ENCODE measurements around the gene DPYD.

Gene DPYD

DNA sequence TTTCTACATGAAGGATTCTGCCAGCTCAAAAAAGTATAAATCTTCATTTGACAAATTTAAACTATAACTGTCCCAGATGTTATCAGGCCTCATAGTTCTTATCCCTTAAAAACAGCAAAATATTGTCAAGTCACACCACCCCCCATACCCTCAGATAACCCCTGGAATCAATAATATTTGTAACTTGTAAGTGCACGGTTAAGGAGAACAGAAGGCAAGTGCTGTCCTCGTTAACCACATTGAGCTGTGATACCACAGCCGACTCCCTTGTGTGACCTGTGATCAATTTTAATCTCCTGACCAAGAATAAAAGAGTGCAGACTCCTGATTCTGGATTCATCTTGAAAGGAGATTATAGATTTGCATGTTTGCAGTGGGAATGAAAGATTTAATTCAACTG is 310.7 kb downstream of the DPYD start:
- ChIA-PET POLR2A (ENCODE audit: low non-redundant PET) (no interaction called here), CTCF (no interaction called here)
- no peak for TF ChIP-seq CTCF (conservative IDR thresholded peaks at IDR 0.05; ENCODE audit: low read depth)
- no peak for DNase-seq (ENCODE audit: low spot score)
- H3K27ac ChIP-seq, result no peak overlapping the region

DNA sequence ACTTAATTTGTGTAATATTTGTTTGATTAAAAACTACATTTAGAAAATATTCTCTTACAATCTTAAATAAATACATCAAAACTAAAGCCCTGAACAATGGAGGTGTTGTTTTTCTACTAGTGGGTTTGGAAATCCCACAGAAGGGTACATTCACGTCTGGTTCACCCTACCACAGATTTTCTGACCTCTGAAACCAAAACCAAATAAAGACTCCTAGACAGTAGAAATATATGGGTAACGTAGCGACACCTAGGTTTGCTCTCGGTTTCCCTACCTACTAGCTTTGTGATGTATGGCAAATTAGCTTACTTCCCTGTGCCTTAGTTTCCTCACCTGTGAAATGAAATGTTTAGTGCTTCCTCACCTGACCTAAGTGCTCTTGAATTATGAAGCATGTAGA is 312.6 kb downstream of the DPYD start:
- TF ChIP-seq CTCF (conservative IDR thresholded peaks at IDR 0.05; ENCODE audit: low read depth), result no peak
- ChIA-PET CTCF (no interaction called here), POLR2A (ENCODE audit: low non-redundant PET) (no interaction called here)
- no peak for DNase-seq (ENCODE audit: low spot score)
- no peak overlapping the region for H3K27ac ChIP-seq

DNA sequence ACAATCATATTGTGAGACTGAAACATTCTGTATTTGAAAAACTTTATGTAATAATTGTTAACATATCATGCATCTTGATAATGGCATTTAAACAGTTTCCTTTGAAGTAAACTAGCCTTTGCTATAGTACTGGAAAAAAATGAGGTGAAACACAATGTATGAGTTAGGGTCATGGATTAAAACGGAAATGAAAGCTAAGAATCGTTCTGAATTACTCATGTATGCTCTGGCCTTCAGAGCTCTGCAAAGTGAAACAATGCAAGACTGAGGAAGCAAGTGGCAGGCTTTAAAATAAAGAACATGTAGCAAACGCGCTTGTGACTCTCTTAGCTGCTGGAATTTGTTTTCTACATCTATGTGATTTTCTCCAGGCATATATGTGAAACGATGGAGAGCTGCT is 317.1 kb downstream of the DPYD start:
- H3K27ac ChIP-seq, result no peak overlapping the region
- ChIA-PET POLR2A (ENCODE audit: low non-redundant PET) (no interaction called here), CTCF (no interaction called here)
- DNase-seq (ENCODE audit: low spot score), result no peak
- TF ChIP-seq CTCF (conservative IDR thresholded peaks at IDR 0.05; ENCODE audit: low read depth), result no peak

DNA sequence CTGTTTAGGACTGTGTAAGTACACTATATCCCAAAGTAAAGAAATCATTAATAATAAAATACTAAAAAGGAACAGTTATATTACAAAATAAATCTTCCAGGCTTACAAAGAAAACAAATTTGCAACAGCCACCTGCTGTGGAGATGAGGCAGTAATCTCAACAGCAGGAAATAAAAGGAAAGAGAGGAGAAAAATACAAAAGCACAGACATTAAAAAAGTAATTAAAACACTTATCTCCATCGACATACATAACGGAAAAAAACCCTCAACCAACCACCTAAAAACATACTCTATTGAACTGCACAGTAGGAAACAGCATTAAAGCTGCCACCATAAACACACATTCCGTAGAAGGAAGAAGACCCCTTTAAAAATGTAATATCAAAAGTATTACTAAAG is 317.6 kb downstream of the DPYD start:
- H3K27ac ChIP-seq, result no peak overlapping the region
- TF ChIP-seq CTCF (conservative IDR thresholded peaks at IDR 0.05; ENCODE audit: low read depth), result no peak
- ChIA-PET CTCF (no interaction called here), POLR2A (ENCODE audit: low non-redundant PET) (no interaction called here)
- DNase-seq (ENCODE audit: low spot score), result no peak

DNA sequence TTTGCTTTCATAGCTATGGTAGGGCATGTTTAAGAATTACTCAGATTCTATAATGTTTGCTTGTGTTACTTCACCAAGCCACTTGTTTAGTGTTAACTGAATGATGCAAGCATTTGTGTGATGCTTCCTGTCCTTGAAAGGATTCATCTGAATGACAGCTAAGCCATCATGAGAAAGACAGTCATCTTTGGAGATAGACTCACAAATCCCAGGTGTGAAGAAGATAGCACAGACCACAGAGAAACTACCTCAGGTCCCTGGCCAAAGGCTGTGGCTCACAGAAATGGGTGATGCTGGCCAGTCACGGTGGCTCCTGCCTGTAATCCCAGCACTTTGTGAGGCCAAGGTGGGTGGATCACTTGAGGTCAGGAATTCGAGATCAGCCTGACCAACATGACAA is 321.4 kb downstream of the DPYD start:
- POLR2A ChIA-PET (ENCODE audit: low non-redundant PET), result no interaction called here
- CTCF ChIA-PET, result interaction anchor here (0.7 kb wide), 1 partner anchor 123 kb away, joined by 5 read pairs; no protein-coding TSS in a partner anchor
- DNase-seq (ENCODE audit: low spot score), result no peak
- TF ChIP-seq CTCF (conservative IDR thresholded peaks at IDR 0.05; ENCODE audit: low read depth), result no peak
- no peak overlapping the region for H3K27ac ChIP-seq

GRCh38 chr1:97593192-97593591 is 327.6 kb downstream of the DPYD start:
- CTCF ChIA-PET, result no interaction called here

More at GRCh38 chr1:97593192-97593591, 327.6 kb downstream of the DPYD start:
- DNase-seq (ENCODE audit: low spot score), result no peak
- POLR2A ChIA-PET (ENCODE audit: low non-redundant PET), result no interaction called here
- TF ChIP-seq CTCF (conservative IDR thresholded peaks at IDR 0.05; ENCODE audit: low read depth), result no peak
- no peak overlapping the region for H3K27ac ChIP-seq
